Measurements from ENCODE around the gene EDEM3.

DNA sequence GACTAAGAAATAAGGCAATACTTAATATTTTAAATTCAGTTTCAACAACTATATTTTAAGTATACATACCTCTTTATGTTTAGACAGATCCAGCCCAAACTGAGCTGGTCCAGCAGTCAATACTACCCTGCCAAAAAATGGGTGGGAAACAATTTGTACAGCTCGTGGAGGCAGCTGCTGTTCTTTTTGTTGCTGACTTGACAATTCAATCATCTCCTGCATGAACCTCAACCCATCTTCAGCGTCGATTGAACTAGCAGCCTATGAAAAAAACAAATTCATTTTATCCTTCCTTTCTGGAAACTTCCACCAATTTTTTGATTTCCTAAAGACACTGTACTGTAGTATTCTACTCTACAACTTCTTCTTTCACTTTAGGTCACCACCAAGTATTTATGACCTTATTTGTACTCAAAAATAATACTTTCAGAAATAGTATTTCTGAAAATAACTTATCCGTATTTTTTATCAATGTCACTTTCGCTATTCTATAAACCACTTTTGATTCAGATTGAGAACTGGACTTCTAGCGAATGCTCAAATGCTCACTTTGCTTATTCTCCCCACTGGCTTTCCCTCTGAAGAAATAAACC lies 46.5 kb downstream of the EDEM3 start:
- TF ChIP-seq, protein P1, sequence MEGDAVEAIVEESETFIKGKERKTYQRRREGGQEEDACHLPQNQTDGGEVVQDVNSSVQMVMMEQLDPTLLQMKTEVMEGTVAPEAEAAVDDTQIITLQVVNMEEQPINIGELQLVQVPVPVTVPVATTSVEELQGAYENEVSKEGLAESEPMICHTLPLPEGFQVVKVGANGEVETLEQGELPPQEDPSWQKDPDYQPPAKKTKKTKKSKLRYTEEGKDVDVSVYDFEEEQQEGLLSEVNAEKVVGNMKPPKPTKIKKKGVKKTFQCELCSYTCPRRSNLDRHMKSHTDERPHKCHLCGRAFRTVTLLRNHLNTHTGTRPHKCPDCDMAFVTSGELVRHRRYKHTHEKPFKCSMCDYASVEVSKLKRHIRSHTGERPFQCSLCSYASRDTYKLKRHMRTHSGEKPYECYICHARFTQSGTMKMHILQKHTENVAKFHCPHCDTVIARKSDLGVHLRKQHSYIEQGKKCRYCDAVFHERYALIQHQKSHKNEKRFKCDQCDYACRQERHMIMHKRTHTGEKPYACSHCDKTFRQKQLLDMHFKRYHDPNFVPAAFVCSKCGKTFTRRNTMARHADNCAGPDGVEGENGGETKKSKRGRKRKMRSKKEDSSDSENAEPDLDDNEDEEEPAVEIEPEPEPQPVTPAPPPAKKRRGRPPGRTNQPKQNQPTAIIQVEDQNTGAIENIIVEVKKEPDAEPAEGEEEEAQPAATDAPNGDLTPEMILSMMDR (IDR thresholded peaks at IDR 0.05), result no peak
- no peak for TF ChIP-seq POLR2A (IDR thresholded peaks at IDR 0.05)

Data from breast epithelium (tissue), 3 donors.